ENCODE data around the gene SLITRK2.

SLITRK2 gene

GRCh38 chrX:145853181-145853580 lies 35.6 kb downstream of the SLITRK2 start:
- no peak for DNase-seq (ENCODE audit: low spot score)

GRCh38 chrX:145856181-145856580 lies 38.6 kb downstream of the SLITRK2 start:
- DNase-seq (ENCODE audit: low spot score), result no peak

GRCh38 chrX:145861818-145862217 lies 44.2 kb downstream of the SLITRK2 start:
- no peak for DNase-seq (ENCODE audit: low spot score)

GRCh38 chrX:145865082-145865481 lies 47.5 kb downstream of the SLITRK2 start:
- DNase-seq (ENCODE audit: low spot score), result no peak
